Hematopoietic multipotent progenitor cell treated with erythropoietin and hydrocortisone succinate and interleukin-3 and kit ligand, for 4 days (in vitro differentiated cells): Measurements from ENCODE around the gene SUMO2.
"Not testable (repeated sequence)": the region's sequence is repeated elsewhere in the genome, so short reads cannot be mapped to it uniquely, and the experiment has no call there.

Experiments
- DNase-seq: peaks from one replicate; pipeline ENCODE4 v3.0.0-alpha.2; 2015

SUMO2 gene

DNA sequence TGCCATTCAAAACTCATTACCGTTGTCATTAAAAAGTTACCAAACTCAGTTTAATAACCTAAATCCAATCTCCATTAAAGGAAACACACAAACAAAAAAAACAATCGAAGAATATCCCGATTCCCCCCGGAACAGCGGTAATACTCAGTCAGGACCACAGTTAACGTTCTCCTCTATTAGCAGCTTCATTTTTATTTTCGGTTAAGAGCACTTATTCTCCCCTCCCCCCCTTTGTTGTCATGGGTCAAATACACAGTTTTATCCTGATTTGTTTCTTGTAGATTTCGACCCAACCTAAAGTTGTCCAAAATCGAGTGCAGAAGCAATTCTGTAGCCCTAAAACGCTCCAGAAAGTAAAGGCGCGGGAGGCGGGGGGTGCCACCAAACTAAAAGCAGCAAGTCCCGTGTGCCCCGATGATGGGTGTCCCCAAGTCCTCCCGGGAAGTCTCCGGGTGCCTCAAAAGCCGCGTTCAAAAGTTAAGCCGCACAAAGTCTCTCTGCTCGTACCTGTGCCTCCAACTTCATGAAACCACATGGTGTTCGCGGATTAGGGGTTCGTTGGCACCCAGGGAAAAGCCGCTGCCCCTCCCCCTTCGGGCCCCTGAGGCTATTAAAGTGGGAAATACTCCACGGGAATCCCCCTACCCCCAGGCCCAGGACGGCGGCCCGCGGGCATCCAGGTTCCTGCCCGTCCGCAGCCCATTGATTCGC, 996 bp downstream of the SUMO2 start:
- DNase-seq = peak; percentile 61

- DNase-seq = peak; percentile 27
Observed at GRCh38 chr17:75181110-75181509, 1.6 kb downstream of the SUMO2 start.

- DNase-seq = no peak
Observed at GRCh38 chr17:75178453-75178852, 4.3 kb downstream of the SUMO2 start.

DNA sequence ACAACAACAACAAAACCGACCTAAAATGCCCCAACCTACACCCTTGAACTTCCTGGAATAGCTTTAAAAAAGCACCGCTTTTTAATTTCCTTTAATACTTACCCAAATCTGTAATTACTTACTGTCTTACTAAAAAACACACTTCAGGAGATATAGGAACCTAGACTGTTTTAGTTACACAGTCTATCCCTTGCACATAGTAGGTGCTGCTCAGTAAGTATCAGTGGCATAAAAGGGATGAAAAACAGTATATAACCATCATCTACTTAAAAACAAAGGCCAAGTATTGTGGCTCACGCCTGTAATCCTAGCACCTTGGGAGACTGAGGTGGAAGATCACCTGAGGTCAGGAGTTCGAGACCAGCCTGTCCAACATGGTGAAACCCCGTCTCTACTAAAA, 6.1 kb downstream of the SUMO2 start:
- DNase-seq = no peak

GRCh38 chr17:75174996-75175395, 7.8 kb downstream of the SUMO2 start:
- no peak for DNase-seq

- no peak for DNase-seq
Observed at GRCh38 chr17:75173526-75173925, 9.2 kb downstream of the SUMO2 start.

DNA sequence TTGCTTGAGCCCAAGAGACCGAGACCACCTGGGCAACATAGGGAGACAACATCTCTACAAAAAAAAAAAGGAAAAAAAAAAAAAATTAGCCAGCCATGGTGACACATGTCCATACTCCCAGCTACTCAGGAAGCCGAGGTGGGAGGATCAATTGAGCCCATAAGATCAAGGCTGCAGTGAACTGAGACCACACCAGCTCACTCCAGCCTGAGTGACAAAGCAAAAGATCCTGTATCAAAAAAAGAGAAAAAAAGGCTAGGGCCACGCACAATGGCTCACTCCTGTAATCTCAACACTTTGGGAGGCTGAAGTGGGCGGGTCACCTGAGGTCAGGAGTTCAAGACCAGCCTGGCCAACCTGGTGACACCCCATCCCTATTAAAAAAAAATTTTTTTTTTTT, 13.8 kb downstream of the SUMO2 start:
- DNase-seq = no peak

DNA sequence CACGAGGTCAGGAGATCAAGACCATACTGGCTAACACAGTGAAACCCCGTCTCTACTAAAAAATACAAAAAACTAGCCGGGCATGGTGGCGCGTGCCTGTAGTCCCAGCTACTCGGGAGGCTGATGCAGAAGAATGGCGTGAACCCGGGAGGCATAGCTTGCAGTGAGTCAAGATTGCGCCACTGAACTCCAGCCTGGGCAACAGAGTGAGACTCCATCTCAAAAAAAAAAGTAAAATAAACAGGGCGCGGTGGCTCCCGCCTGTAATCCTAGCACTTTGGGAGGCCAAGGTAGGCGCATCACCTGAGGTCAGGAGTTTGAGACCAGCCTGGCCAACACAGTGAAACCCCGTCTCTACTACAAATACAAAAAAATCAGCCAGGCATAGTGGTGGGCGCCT, 18.2 kb downstream of the SUMO2 start:
- not testable (repeated sequence) for DNase-seq

DNA sequence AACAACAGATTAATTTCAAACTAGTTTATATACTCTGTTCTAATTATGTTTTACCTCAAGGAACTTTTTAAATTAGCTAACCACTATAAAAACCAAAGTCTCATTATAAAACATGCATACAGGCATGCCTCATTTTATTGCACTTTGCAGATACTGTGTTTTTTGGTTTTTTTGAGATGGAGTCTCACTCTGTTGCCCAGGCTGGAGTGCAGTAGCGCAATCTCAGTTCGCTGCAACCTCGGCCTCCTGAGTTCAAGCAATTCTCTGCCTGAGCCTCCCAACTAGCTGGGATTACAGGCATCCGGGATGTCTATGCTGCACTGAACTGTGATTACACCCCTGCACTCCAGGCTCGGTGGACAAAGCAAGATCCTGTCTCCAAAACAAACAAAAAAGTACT, 19.7 kb downstream of the SUMO2 start:
- DNase-seq = no peak

GRCh38 chr17:75160211-75160610, 22.5 kb downstream of the SUMO2 start:
- DNase-seq = no peak

DNA sequence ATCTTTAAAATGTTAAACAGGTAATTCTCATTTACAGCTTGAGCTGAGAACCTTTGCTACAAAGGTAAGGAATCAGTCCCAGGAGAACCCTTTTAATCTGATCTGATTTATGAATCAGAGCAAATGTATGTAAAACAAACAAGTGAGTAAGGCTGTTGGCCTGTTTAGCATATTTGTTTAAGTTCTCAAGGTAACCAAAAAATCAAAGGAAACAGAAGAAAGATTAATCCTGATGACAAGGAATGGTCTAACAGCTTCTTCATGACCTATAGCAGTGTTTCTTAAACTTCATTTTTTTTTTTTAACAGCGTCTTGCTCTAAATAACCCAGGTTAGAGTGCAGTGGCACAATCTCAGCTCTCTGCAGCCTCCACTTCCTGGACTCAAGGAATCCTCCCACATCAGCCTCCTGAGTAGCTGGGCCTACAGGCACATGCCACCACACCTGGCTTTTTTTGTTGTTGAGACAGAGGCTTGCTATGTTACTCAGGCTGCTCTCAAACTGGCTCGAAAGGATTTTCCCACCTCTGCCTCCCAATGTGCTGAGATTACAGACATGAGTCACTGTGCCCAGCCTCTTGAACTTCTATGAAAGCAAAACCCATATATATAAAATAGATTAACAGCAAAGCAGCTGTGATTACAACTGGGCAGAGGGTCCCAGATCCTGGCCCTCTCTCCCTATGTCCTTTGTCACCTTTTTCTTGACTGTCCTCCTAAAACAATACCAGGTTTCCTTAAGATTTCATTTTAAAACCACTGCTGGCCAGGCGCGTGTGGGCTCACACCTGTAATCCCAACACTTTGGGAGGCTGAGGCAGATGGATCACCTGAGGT, 23.3 kb downstream of the SUMO2 start:
- DNase-seq = no peak

GRCh38 chr17:75158480-75158879, 24.3 kb downstream of the SUMO2 start:
- DNase-seq = not testable (repeated sequence)

GRCh38 chr17:75155191-75155601, 27.6 kb downstream of the SUMO2 start:
- DNase-seq = no peak

DNA sequence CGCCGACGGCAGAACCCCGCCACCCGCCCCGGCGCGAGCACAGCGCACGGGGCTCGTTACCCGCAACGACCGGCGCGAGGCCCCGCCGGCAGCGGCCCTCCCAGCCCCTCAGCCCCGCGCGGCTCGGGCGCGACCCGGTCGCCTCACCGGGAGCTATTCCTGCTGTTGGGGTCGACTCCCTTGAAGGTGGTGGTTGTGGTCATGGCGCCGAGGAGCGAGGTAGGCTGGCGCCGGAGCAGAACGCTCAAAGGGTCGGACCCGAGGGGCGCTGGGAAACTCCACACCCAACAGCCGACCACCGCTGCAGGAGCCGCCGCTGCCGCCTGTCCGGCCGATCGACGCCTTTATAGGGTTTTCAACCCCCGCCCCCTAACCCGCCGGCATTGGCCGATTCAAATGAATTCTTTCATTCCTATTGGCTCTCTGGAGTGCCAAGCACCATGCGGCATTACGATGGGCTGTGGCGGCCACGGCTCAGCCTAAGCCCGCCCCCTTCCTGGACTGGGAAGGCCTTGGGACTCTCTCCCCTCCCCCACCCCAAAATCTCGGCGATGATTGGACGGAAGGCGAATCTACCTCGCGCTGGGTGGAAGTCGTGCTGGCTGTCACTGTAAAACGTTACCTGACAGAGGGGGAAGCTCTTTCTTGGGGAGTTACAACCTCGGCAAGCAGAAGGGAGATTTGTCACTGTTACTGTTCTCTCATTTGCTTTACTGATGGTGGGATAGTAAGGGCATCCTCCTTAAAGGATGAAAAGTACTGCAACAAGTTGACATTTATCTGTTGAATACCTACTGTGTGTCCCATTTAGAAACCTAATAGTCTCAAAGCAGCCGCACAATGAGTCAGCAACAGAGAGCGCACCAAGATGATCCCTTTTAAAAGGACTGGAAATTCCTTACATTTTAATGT, 28.3 kb downstream of the SUMO2 start, which contains the start of gene JPT1:
TSS of gene JPT1 (minus strand) at position 318 of the 912 bp plus-strand sequence. CDS start at position 203, 115 bp downstream.
- peak; percentile 100 for DNase-seq

- DNase-seq = peak; percentile 50
Observed at GRCh38 chr17:75153780-75154194, 29.0 kb downstream of the SUMO2 start.

GRCh38 chr17:75152922-75153779, 29.6 kb downstream of the SUMO2 start:
- peak; percentile 72 for DNase-seq

GRCh38 chr17:75152523-75152921, 30.2 kb downstream of the SUMO2 start:
- DNase-seq = no peak

DNA sequence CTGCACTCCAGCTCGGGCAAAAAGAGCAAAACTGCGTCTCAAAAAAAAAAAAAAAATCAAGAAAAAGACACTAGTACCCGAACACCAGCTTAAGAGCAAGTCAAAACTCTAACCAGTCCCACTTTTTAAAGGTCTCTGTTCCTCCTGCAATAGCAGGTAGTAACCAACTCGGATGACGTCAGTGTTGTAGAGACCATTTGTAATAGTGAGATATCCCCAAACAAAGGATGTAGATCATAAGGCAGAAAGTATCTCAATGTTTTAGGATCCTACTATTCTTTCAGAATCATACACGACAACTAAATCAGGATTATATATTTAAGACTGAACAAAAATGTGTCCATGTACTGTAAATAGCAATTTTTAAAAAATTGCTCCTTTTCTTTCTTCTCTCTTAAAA, 30.8 kb downstream of the SUMO2 start:
- no peak for DNase-seq

- no peak for DNase-seq
Observed at GRCh38 chr17:75147878-75148546, 34.7 kb downstream of the SUMO2 start.

- DNase-seq = no peak
Observed at GRCh38 chr17:75146592-75146991, 36.2 kb downstream of the SUMO2 start.

- no peak for DNase-seq
Observed at GRCh38 chr17:75144816-75145512, 37.8 kb downstream of the SUMO2 start.
